Immature natural killer cell (primary cell): ENCODE results near the gene PTPN13. TPM values are rescaled to one million over a fixed set of nuclear protein-coding genes. Genes with fewer than 3 reads are reported as not detected.

ENCODE experiments used
- DNase-seq, 3 donors: peaks; one replicate each; pipeline ENCODE4 v3.0.0; 2022; ENCODE audit warnings: mixed read lengths in 1 of 3
- H3K27ac Mint-ChIP-seq, 6 donors: one replicate each; pipeline ENCODE4 v1.8.0; 2020; ENCODE audit warnings: mixed read lengths in 6 of 6, mild to moderate bottlenecking in 5 of 6, inconsistent platforms in 4 of 6, moderate library complexity in 3 of 6
- H3K27me3 Mint-ChIP-seq, 3 donors: one replicate each; pipeline ENCODE4 v1.8.0; 2020 to 2021; ENCODE audit warnings: low read depth in 3 of 3, mild to moderate bottlenecking in 3 of 3, mixed read lengths in 3 of 3, moderate library complexity in 3 of 3, inconsistent platforms in 1 of 3
- H3K36me3 Mint-ChIP-seq, 3 donors: one replicate each; pipeline ENCODE4 v1.8.0; 2020; ENCODE audit warnings: mixed read lengths in 3 of 3, inconsistent platforms in 2 of 3, mild to moderate bottlenecking in 2 of 3
- H3K4me1 Mint-ChIP-seq, 2 donors: one replicate each; pipeline ENCODE4 v1.8.0; 2020; ENCODE audit warnings: inconsistent platforms in 2 of 2, mild to moderate bottlenecking in 2 of 2, mixed read lengths in 2 of 2, moderate library complexity in 1 of 2
- H3K4me3 Mint-ChIP-seq, 5 donors: one replicate each; pipeline ENCODE4 v1.8.0; 2020; ENCODE audit warnings: mild to moderate bottlenecking in 5 of 5, mixed read lengths in 5 of 5, inconsistent platforms in 3 of 5, moderate library complexity in 3 of 5
- H3K9me3 Mint-ChIP-seq, 6 donors: one replicate each; pipeline ENCODE4 v1.8.0; 2020; ENCODE audit warnings: mild to moderate bottlenecking in 6 of 6, mixed read lengths in 6 of 6, inconsistent platforms in 4 of 6, moderate library complexity in 3 of 6
- polyA plus RNA-seq, 3 donors: library from polyadenylated mRNA; unstranded; fragments of 300-500 nt; fragmentation: Illumina TruSeq; gene quantifications; one replicate each; pipeline ENCODE4 v1.2.3, GENCODE V29; 2021

The PTPN13 gene
- polyA plus RNA-seq, 3 donors from 2014 or later = not detected

DNA sequence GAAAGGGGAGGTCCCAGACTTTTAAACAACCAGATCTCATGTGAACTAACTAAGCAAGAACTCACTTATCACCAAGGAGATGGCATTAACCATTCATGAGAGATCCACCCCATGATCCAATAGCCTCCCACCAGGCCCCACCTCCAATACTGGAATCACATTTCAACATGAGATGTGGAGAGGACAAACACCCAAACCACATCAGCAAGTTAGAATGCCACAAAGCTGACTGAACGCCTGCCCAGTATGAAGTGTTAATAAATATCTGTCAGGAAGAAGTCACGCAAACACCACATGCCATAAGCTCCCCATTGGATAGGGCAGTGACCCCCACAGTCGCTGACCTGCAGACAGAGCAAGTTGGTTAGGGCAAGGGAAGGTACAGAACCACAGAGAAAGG is 240.8 kb downstream of the PTPN13 start:
- Mint-ChIP-seq H3K27ac (no peak overlapping the region), H3K27me3 (peaks cover 0 to 4% (median 2%) of the 10 kb centered on the region in 3 donors)

DNA sequence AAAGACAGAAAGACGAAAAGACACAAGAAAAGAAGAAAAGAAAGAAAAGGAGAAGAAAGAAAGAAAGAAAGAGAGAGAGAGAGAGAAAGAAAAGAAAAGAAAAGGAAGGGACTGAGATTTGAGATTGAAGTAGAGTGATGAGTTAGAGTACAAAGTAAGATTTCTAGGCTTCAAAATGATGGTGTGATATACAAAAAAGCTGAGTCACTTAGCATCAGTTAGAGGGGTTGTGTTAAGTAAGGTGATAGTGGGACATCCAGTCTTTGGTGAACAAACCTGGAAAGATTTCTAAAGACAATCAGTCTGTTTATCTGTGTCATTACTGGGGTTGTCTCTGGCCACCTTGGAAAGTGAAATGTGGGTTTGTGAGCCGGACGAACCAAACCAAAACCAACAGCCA is 241.6 kb downstream of the PTPN13 start:
- no peak for DNase-seq
- no peak overlapping the region for H3K27ac Mint-ChIP-seq
- H3K36me3 Mint-ChIP-seq = no peaks in the 10 kb centered on the region
- H3K27me3 Mint-ChIP-seq = peaks cover 0 to 2% (median 2%) of the 10 kb centered on the region in 3 donors
- peaks cover 0 to 6% (median 0%) of the 10 kb centered on the region in 6 donors for H3K9me3 Mint-ChIP-seq
- no peak overlapping the region for H3K4me3 Mint-ChIP-seq
- no peaks in the 10 kb centered on the region for H3K4me1 Mint-ChIP-seq

More for the DNA sequence above, 240.8 kb downstream of the PTPN13 start:
- Mint-ChIP-seq H3K36me3 (no peaks in the 10 kb centered on the region), H3K4me3 (no peak overlapping the region), H3K9me3 (peaks cover 0 to 6% (median 0%) of the 10 kb centered on the region in 6 donors), H3K4me1 (no peaks in the 10 kb centered on the region)
- no peak for DNase-seq

DNA sequence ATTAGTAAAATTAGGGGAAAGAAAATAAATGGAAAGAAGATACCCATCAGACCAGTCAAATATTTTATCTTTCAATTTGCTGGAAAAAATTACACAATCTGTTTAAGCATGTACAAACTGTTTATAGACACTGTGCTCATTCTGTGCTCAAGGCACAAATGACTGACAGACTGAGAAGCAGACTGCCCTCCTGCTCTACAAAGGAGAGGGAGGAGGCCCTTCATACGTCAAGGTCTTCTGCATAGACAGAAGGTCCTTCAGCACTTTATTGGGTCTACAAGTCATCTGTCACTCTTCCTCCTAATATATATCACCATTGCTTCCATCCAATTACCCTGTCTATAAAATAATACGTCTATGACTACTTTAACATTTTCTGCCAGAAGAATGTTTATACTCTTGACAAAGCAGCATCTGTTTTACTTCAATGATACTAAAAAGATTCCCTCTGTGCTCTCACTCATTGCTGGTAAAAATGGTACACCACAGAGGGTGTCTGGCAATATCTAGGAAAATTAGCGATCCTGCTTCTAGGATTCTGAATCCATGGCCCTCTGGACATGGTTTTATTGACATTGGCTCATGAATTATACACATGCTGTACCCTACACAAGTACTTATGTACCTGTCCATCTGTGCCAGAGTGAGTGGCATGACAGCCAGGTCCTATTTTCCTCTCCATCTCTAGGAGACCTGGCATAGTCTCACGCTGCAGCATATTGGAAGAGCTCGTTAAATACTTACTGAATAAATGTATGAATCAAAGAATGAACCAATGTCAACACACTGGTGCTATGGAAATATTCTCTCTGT is 243.8 kb downstream of the PTPN13 start:
- no peaks in the 10 kb centered on the region for H3K4me1 Mint-ChIP-seq
- no peak overlapping the region for H3K4me3 Mint-ChIP-seq
- peaks cover 0 to 3% (median 0%) of the 10 kb centered on the region in 6 donors for H3K9me3 Mint-ChIP-seq
- no peak for DNase-seq
- no peak overlapping the region for H3K27ac Mint-ChIP-seq
- peaks cover 0 to 2% (median 1%) of the 10 kb centered on the region in 3 donors for H3K27me3 Mint-ChIP-seq
- no peaks in the 10 kb centered on the region for H3K36me3 Mint-ChIP-seq

DNA sequence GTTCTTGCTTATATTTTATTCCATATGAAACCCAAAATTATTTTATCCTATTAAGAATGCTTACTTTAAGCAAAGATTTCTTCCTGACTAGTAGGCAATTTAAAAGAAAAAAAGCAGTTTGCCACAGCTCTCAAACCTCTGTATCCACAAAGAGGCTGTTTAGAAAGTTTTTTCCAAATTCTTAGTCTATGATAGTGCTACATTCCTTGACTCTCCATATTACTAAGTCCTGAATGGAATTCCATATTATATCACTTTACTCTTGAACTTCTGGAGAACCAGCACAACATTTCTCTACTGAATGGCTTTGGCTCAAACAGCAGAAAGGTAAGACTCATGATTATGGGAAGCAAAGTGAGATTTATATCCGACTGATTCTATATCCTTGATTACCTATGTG is 246.7 kb downstream of the PTPN13 start:
- no peak for DNase-seq
- H3K4me3 Mint-ChIP-seq = no peak overlapping the region
- H3K27ac Mint-ChIP-seq = no peak overlapping the region
- H3K36me3 Mint-ChIP-seq = no peaks in the 10 kb centered on the region
- peaks cover 0 to 1% (median 0%) of the 10 kb centered on the region in 3 donors for H3K27me3 Mint-ChIP-seq
- no peaks in the 10 kb centered on the region for H3K4me1 Mint-ChIP-seq
- peaks cover 0 to 3% (median 0%) of the 10 kb centered on the region in 6 donors for H3K9me3 Mint-ChIP-seq

DNA sequence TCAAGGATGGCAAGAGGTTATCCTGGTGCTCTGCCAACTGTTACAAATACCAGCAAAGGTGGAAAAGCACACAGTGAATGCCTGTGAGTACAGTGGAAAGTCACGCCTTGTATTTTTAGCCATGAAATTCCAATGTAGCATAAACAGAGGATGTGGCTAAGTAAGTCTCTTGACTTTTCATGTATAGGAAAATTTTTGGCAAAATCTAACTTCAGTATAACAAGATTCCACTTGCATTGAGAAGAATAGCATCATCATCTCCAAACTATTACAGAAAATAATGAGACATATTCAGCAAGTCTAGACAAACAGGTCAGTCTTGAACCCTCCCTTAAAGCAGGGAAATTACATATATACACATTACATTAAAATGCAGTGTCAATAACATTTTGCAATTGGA is 247.2 kb downstream of the PTPN13 start:
- no peaks in the 10 kb centered on the region for H3K36me3 Mint-ChIP-seq
- H3K9me3 Mint-ChIP-seq = peaks cover 0 to 3% (median 0%) of the 10 kb centered on the region in 6 donors
- peaks cover 0 to 1% (median 0%) of the 10 kb centered on the region in 3 donors for H3K27me3 Mint-ChIP-seq
- no peak for DNase-seq
- no peak overlapping the region for H3K27ac Mint-ChIP-seq
- no peaks in the 10 kb centered on the region for H3K4me1 Mint-ChIP-seq
- H3K4me3 Mint-ChIP-seq = no peak overlapping the region

DNA sequence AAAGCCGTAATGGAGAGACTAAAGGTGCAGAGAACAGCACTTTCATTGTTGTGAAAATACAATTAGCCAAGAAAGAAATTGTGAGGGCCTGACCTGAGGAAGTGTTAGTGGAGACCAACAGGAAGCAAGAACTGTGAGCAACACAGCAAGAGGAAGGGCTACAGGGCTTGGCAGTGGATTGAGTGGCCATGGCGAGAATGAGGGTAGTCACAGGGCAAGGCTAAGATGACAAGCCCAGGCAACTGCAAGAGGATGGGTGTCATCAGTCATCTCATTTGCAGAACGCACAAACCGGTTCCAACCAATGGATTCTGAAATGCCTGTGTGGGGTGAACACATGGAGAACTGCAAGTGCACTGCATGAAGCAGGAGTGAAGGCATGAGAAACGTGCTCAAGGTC is 251.5 kb downstream of the PTPN13 start:
- Mint-ChIP-seq H3K36me3 (no peaks in the 10 kb centered on the region), H3K27ac (no peak overlapping the region), H3K4me3 (no peak overlapping the region)

DNA sequence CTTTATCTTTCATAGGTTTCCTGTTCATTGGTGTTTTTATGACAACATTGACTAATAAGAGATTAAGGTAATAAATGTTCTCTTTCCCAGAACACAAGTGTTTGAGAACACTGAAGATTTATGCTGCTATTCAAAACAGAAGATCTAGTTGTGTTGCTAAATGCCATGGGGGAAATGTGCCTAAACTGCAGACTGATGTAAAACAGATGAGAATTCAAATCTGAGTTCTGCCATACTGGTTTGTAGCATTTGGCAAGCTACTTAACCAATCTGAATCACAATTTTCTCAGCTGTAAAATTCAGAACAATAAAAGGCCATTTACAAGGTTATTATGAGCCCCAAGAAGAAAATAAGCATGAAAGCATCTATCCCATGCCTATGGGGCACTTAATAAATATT is 252.8 kb downstream of the PTPN13 start:
- H3K27ac Mint-ChIP-seq = no peak overlapping the region
- H3K36me3 Mint-ChIP-seq = no peaks in the 10 kb centered on the region
- H3K27me3 Mint-ChIP-seq = peaks cover 0 to 4% (median 1%) of the 10 kb centered on the region in 3 donors
- H3K4me3 Mint-ChIP-seq = no peak overlapping the region
- H3K9me3 Mint-ChIP-seq = peaks cover 0 to 2% (median 0%) of the 10 kb centered on the region in 6 donors
- DNase-seq = no peak
- H3K4me1 Mint-ChIP-seq = no peaks in the 10 kb centered on the region

More for the DNA sequence above, 251.5 kb downstream of the PTPN13 start:
- Mint-ChIP-seq H3K4me1 (no peaks in the 10 kb centered on the region), H3K9me3 (peaks cover 0 to 3% (median 0%) of the 10 kb centered on the region in 6 donors), H3K27me3 (peaks cover 0 to 4% (median 1%) of the 10 kb centered on the region in 3 donors)
- no peak for DNase-seq

DNA sequence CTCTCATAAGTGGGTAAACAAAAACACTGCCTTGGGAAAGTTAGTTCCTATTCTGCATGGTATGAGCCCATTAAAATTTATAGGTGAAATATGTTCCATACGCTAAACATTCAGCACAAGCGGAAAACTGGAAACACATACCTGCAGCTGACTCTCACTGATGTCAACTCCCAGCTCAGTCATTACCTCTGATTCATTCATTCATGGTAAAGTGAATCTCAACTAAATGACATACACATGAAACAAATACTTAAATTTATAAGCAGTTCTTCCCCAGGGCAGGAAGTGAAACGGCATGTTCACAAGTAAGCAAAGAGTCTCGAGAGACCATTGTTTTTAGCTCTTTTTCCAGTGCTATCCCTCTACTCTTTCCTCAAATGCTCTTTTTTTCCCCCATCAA is 253.5 kb downstream of the PTPN13 start:
- no peak overlapping the region for H3K27ac Mint-ChIP-seq
- H3K4me3 Mint-ChIP-seq = no peak overlapping the region
- H3K27me3 Mint-ChIP-seq = peaks cover 0 to 4% (median 0%) of the 10 kb centered on the region in 3 donors
- DNase-seq = no peak
- no peaks in the 10 kb centered on the region for H3K4me1 Mint-ChIP-seq
- H3K9me3 Mint-ChIP-seq = peaks cover 0 to 2% (median 0%) of the 10 kb centered on the region in 6 donors
- no peaks in the 10 kb centered on the region for H3K36me3 Mint-ChIP-seq

DNA sequence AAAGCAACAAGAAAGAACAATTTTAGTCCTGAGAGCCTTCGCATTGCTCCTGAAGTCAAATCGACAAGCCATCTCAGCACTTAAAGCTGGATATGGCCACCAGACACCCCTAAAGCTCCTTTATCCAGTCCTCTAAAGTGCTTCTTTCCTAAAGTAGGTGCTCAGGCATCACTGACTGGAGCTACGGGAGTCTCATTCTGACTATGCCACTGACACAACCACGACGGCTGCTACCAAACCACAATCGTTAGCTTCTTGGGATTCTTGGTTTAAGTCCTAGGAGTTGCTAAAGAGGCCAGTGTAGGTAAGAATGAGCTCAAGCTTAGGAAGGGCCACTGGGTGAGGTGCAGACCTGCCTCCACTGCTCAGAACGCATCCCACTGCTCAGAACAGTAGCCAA is 254.0 kb downstream of the PTPN13 start:
- Mint-ChIP-seq H3K4me1 (no peaks in the 10 kb centered on the region), H3K27ac (no peak overlapping the region), H3K27me3 (peaks cover 0 to 4% (median 0%) of the 10 kb centered on the region in 3 donors), H3K4me3 (no peak overlapping the region), H3K9me3 (no peaks in the 10 kb centered on the region), H3K36me3 (no peaks in the 10 kb centered on the region)
- DNase-seq = no peak

DNA sequence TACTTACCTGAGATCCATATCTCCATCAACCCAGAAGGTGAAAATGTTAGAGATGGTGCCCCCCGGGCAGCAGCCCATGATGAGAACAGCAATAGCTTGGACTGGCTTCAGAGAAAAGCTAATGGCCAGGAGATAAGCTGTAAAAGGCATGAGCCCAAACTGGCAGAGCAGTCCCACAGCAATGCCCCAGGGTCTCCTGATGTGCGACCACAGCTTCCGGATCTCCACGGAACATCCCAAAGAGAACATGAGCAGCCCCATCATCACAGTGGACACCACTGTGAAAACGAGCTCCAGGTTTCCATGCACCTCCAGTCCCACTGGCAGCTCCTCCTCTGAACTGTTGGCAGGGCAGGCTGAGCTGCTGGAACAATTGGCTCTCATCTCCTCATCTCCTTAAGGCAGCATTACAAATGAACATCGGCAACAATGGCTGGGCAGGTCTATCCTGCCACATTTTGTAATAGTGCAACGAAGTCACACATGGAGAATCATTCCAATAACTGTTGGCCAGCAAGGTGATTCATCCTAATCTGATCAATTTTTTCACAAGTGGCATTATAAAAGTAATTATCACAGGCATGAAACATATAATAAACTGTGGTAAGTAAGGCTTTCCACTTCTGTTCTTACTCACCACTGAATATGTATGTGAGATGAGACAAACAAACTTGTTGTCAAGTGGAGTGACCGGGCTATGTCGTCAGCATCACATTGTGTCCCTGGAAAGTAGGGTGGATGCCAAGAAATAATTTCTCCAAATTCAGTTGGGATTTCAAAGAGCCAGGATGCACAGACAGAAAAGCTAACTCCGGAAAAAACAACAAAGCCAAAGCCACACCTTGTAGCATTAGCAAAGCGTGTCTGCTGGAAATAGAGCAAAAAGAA is 254.9 kb downstream of the PTPN13 start, which contains the start of gene SLC10A6:
Gene SLC10A6, minus strand, starts transcription at position 653 of the 888 bp plus-strand sequence. Its CDS starts 269 bp downstream, at position 384.
- no peaks in the 10 kb centered on the region for H3K4me1 Mint-ChIP-seq
- no peaks in the 10 kb centered on the region for H3K9me3 Mint-ChIP-seq
- no peak for DNase-seq
- no peaks in the 10 kb centered on the region for H3K36me3 Mint-ChIP-seq
- no peak within 1 kb of the TSS for H3K27ac Mint-ChIP-seq
- peaks cover 0 to 4% (median 0%) of the 10 kb centered on the region in 3 donors for H3K27me3 Mint-ChIP-seq
- no peak within 1 kb of the TSS for H3K4me3 Mint-ChIP-seq

DNA sequence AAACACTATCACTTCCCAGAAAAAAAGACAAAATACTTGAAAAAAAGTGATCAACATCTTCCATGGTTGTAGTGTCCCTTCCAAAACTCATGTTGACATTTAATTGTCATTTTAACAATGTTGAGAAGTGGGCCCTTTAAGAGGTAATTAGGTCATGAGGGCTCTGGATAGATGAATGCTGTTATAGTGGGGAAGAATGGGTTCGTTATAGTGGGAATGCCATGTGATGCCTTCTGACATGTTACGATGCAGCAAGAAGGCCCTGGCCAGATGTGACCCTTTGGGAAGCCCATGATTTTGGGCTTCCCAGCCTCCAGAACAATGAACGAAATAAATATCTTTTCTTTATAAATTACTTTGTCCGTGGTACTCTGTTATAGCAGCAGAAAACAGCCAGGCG is 259.1 kb downstream of the PTPN13 start:
- H3K36me3 Mint-ChIP-seq = no peaks in the 10 kb centered on the region
- no peaks in the 10 kb centered on the region for H3K9me3 Mint-ChIP-seq
- no peaks in the 10 kb centered on the region for H3K4me1 Mint-ChIP-seq
- no peak overlapping the region for H3K27ac Mint-ChIP-seq
- DNase-seq = no peak
- peaks cover 0 to 4% (median 0%) of the 10 kb centered on the region in 3 donors for H3K27me3 Mint-ChIP-seq
- no peak overlapping the region for H3K4me3 Mint-ChIP-seq

DNA sequence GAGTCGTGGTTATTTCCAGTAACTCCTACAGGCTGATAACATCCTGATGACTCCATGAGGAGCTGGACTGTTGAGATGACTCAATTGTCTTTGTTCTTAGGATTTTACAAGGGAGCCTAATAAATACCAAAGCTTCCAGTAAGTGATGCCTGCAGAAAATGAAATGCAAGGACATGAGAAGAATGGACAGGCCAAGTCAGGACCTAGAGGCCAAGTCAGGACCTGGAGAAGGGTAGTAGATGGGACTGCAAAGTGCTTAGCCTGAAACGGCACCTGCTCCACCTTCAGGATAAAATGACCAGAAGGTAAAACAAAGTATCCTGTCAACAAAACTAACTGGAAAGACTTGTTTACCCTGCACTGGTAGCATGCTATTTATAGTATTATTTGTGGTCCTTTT is 261.5 kb downstream of the PTPN13 start:
- Mint-ChIP-seq H3K4me3 (no peak overlapping the region), H3K36me3 (no peaks in the 10 kb centered on the region), H3K27ac (no peak overlapping the region), H3K9me3 (no peaks in the 10 kb centered on the region), H3K4me1 (no peaks in the 10 kb centered on the region), H3K27me3 (no peaks in the 10 kb centered on the region)
- no peak for DNase-seq

DNA sequence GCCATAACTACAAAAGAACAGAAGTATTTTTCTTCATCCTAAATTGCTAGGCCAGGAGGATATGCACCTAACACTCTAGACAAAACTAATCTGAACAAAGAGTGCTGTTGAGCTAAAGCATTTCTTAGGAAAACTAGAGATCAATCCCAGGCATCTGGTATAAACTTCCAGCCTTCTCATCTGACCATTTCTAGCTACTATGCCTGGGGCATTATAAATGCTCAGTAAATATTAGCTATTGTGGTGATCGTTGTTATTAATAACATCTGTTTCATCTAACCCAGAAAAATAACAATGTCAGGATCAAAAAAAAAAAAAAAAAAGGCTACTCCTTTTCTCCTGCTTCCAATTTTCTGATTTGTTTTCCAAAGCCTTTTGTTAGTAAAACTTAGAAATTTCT is 262.8 kb downstream of the PTPN13 start:
- H3K27ac Mint-ChIP-seq = no peak overlapping the region
- no peak overlapping the region for H3K4me3 Mint-ChIP-seq
- no peak for DNase-seq
- H3K4me1 Mint-ChIP-seq = no peaks in the 10 kb centered on the region
- no peaks in the 10 kb centered on the region for H3K36me3 Mint-ChIP-seq
- no peaks in the 10 kb centered on the region for H3K9me3 Mint-ChIP-seq
- no peaks in the 10 kb centered on the region for H3K27me3 Mint-ChIP-seq
